ENCODE data around the gene CIDEB. TPM values are rescaled to one million over a fixed set of nuclear protein-coding genes. Genes with fewer than 3 reads are reported as not detected.

Gene CIDEB
- total and polyA plus RNA-seq, 2 of the 8 experiments (the other 6 are each of a cell fraction or from before 2014, with no cell fraction given) = 0.11 TPM; not detected in 1

DNA sequence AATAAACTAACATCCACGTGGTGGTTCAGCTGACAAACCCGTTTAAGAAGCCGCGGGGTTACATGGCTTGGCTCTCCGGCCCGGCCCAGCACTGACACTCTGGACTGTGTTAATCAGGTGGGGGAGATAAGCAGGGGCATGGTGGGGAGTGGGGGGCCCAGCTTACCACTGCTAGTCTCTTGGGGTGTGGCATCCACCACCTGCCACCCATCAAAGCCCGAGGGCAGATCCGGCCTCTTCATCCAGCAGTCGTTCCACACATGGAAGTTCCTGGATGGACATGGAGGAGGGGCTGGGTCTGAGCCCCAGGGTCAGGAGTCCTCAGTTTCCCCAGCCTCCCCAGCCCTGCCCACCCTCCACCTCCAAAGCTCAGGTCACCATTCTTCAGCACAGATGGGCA is 49.7 kb downstream of the CIDEB start (continued):
- no peak for TF ChIP-seq ASH2L (IDR thresholded peaks at IDR 0.05; ENCODE audit: low read length)
- no peak for TF ChIP-seq BACH1 (IDR thresholded peaks at IDR 0.05; ENCODE audit: low read length)
- no peak for TF ChIP-seq CHD1 (IDR thresholded peaks at IDR 0.05; ENCODE audit: low read depth, low read length)
- TF ChIP-seq, protein P1, sequence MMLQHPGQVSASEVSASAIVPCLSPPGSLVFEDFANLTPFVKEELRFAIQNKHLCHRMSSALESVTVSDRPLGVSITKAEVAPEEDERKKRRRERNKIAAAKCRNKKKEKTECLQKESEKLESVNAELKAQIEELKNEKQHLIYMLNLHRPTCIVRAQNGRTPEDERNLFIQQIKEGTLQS (IDR thresholded peaks at IDR 0.05; ENCODE audit: insufficient read depth, low read depth, low read length) = no peak
- TF ChIP-seq RAD21 (IDR thresholded peaks at IDR 0.05 in 1 of 2, conservative IDR thresholded peaks at IDR 0.05 in 1 of 2; ENCODE audit: low read depth in 2 of 2, low read length in 2 of 2) = no peak
- no peak for TF ChIP-seq NRF1 (IDR thresholded peaks at IDR 0.05; ENCODE audit: low read depth, low read length)
